Fibroblast of lung (primary cell): ENCODE data around the gene STX7.

Experiments used
- EZH2 ChIP-seq: IDR thresholded peaks from 2 replicates; pipeline ENCODE4 v1.5.1; 2012; ENCODE audit warnings: low read length, control low read depth, mild to moderate bottlenecking; ENCODE audit errors: missing control alignments
- TF ChIP-seq, protein P1 (sequence below), 2 donors: IDR thresholded peaks in 1 of 2; conservative IDR thresholded peaks in 1 of 2; 1 replicate in 1 of 2; 2 replicates in 1 of 2; pipeline ENCODE4 v1.5.1; 2011 to 2012; ENCODE audit warnings: low read length in 2 of 2, control low read depth in 1 of 2, inconsistent platforms in 1 of 2, low read depth in 1 of 2, mild to moderate bottlenecking in 1 of 2

DNA sequence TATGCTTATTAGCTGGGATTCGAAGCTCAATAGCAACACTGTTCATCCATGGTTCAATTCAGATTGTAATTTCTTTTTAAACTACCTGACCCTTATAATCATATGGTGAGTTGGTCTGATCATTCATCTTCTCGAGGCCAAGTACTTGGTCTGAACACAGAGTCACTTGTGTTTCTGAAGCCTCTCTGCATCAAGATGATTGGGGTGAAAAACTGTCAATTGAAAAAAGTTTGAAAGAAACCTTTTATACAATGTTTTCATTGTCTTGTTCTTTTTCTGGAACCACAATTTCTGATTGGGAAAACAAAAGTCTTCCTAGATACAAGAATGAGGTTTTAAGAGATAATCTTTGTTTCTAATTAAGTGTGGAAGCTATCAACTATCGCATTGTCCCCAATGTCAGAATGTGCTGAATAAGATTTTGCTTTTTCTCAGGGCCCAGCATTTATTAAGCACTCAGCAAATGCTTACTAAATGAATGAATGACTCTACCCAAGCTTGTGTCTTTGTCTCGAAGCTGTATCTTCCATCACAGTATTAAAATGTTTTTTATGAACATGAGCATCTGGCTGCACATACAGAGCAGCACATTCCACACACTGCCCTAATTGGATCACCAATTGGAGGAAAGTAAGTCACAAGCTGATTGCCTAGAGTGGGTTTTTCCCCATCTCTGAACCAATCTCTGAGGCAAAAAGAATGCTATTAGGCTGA is 66.6 kb downstream of the STX7 start:
- TF ChIP-seq, protein P1, sequence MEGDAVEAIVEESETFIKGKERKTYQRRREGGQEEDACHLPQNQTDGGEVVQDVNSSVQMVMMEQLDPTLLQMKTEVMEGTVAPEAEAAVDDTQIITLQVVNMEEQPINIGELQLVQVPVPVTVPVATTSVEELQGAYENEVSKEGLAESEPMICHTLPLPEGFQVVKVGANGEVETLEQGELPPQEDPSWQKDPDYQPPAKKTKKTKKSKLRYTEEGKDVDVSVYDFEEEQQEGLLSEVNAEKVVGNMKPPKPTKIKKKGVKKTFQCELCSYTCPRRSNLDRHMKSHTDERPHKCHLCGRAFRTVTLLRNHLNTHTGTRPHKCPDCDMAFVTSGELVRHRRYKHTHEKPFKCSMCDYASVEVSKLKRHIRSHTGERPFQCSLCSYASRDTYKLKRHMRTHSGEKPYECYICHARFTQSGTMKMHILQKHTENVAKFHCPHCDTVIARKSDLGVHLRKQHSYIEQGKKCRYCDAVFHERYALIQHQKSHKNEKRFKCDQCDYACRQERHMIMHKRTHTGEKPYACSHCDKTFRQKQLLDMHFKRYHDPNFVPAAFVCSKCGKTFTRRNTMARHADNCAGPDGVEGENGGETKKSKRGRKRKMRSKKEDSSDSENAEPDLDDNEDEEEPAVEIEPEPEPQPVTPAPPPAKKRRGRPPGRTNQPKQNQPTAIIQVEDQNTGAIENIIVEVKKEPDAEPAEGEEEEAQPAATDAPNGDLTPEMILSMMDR (conservative IDR thresholded peaks at IDR 0.05 in 1 of 2, IDR thresholded peaks at IDR 0.05 in 1 of 2; ENCODE audit: low read depth in 1 of 2, low read length in 2 of 2), result no peak
- TF ChIP-seq EZH2, result no peak
